Measurements from ENCODE around the gene ZNF525.

- TF ChIP-seq ZNF384 (IDR thresholded peaks at IDR 0.05; ENCODE audit: low read depth, low read length) = no peak
- TF ChIP-seq ERF (CRISPR knock-in tag; IDR thresholded peaks at IDR 0.05) = no peak
- TF ChIP-seq STAG1 (CRISPR knock-in tag; IDR thresholded peaks at IDR 0.05; ENCODE audit: borderline replicate concordance) = no peak
- TF ChIP-seq, protein P1, sequence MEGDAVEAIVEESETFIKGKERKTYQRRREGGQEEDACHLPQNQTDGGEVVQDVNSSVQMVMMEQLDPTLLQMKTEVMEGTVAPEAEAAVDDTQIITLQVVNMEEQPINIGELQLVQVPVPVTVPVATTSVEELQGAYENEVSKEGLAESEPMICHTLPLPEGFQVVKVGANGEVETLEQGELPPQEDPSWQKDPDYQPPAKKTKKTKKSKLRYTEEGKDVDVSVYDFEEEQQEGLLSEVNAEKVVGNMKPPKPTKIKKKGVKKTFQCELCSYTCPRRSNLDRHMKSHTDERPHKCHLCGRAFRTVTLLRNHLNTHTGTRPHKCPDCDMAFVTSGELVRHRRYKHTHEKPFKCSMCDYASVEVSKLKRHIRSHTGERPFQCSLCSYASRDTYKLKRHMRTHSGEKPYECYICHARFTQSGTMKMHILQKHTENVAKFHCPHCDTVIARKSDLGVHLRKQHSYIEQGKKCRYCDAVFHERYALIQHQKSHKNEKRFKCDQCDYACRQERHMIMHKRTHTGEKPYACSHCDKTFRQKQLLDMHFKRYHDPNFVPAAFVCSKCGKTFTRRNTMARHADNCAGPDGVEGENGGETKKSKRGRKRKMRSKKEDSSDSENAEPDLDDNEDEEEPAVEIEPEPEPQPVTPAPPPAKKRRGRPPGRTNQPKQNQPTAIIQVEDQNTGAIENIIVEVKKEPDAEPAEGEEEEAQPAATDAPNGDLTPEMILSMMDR (IDR thresholded peaks at IDR 0.05 in 2 of 3, conservative IDR thresholded peaks at IDR 0.05 in 1 of 3; ENCODE audit: insufficient read depth in 2 of 3, low read depth in 1 of 3, low read length in 3 of 3) = no peak
- TF ChIP-seq GTF2E2 (tag; IDR thresholded peaks at IDR 0.05) = no peak
- TF ChIP-seq POLR3A (IDR thresholded peaks at IDR 0.05; ENCODE audit: borderline replicate concordance, extremely low read depth, insufficient read depth, insufficient read length) = no peak
- TF ChIP-seq, protein P2, sequence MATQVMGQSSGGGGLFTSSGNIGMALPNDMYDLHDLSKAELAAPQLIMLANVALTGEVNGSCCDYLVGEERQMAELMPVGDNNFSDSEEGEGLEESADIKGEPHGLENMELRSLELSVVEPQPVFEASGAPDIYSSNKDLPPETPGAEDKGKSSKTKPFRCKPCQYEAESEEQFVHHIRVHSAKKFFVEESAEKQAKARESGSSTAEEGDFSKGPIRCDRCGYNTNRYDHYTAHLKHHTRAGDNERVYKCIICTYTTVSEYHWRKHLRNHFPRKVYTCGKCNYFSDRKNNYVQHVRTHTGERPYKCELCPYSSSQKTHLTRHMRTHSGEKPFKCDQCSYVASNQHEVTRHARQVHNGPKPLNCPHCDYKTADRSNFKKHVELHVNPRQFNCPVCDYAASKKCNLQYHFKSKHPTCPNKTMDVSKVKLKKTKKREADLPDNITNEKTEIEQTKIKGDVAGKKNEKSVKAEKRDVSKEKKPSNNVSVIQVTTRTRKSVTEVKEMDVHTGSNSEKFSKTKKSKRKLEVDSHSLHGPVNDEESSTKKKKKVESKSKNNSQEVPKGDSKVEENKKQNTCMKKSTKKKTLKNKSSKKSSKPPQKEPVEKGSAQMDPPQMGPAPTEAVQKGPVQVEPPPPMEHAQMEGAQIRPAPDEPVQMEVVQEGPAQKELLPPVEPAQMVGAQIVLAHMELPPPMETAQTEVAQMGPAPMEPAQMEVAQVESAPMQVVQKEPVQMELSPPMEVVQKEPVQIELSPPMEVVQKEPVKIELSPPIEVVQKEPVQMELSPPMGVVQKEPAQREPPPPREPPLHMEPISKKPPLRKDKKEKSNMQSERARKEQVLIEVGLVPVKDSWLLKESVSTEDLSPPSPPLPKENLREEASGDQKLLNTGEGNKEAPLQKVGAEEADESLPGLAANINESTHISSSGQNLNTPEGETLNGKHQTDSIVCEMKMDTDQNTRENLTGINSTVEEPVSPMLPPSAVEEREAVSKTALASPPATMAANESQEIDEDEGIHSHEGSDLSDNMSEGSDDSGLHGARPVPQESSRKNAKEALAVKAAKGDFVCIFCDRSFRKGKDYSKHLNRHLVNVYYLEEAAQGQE (IDR thresholded peaks at IDR 0.05; ENCODE audit: borderline replicate concordance) = no peak
- TF ChIP-seq, protein P2 (CRISPR knock-in tag; IDR thresholded peaks at IDR 0.05; ENCODE audit: low read depth) = no peak
- no peak for TF ChIP-seq PHF21A (IDR thresholded peaks at IDR 0.05; ENCODE audit: borderline replicate concordance, low read depth)
- TF ChIP-seq SMC3 (conservative IDR thresholded peaks at IDR 0.05; ENCODE audit: insufficient read depth, low read depth, low read length) = no peak
Observed at GRCh38 chr19:53332484-53332883, 33.0 kb upstream of the ZNF525 start.

Measured in K562 (cell line).